ENCODE data around the gene SVIL. TPM values are rescaled to one million over a fixed set of nuclear protein-coding genes. Genes with fewer than 3 reads are reported as not detected.

Gene SVIL
- total RNA-seq, 2 experiments from 2014 or later: 0.47 to 1.5 TPM

- Histone ChIP-seq H3K27ac (ENCODE audit: low read depth, low read length, poor library complexity, severe bottlenecking) (no peak overlapping the region), H3K79me2 (ENCODE audit: insufficient read depth, low read depth, low read length) (no peaks in the 10 kb centered on the region), H2AFZ (ENCODE audit: low read length) (no peak overlapping the region), H3K9me3 (ENCODE audit: low read length) (no peaks in the 10 kb centered on the region), H3K9me2 (ENCODE audit: insufficient read depth, low read length) (no peaks in the 10 kb centered on the region), H3K4me3 (ENCODE audit: low read depth, low read length, poor library complexity, severe bottlenecking) (no peak overlapping the region), H4K20me1 (ENCODE audit: insufficient read depth, low read length) (no peaks in the 10 kb centered on the region), H3K36me3 (ENCODE audit: insufficient read depth, low read length) (no peaks in the 10 kb centered on the region), H3K4me1 (ENCODE audit: insufficient read depth, low read length, poor library complexity, severe bottlenecking) (no peaks in the 10 kb centered on the region), H3K4me2 (ENCODE audit: low read length) (no peak overlapping the region)
- intact Hi-C loops (cut with micrococcal nuclease; ENCODE audit: unreplicated experiment): no loop called here
- DNase-seq (ENCODE audit: low spot score): no peak
- no peak for TF ChIP-seq CTCF (conservative IDR thresholded peaks at IDR 0.05; ENCODE audit: low read length)
- TF ChIP-seq EZH2phosphoT487 (IDR thresholded peaks at IDR 0.05; ENCODE audit: borderline replicate concordance, low read depth, low read length): no peak
- no TSS peak for BruUV-seq (replicated peaks)
- CTCF ChIA-PET (ENCODE audit: unreplicated experiment): no interaction called here
- POLR2A ChIA-PET: interaction anchor here (0.6 kb wide), 1 partner anchor 147 kb away, joined by 3 read pairs; no protein-coding TSS in a partner anchor
Observed at GRCh38 chr10:29428486-29428885, 206.3 kb downstream of the SVIL start.

- H4K20me1 ChIP-seq (ENCODE audit: insufficient read depth, low read length): no peaks in the 10 kb centered on the region
- no peaks in the 10 kb centered on the region for H3K4me1 ChIP-seq (ENCODE audit: insufficient read depth, low read length, poor library complexity, severe bottlenecking)
- DNase-seq (ENCODE audit: low spot score): no peak
- H3K27ac ChIP-seq (ENCODE audit: low read depth, low read length, poor library complexity, severe bottlenecking): no peak overlapping the region
- no peaks in the 10 kb centered on the region for H3K9me3 ChIP-seq (ENCODE audit: low read length)
- intact Hi-C loops (cut with micrococcal nuclease; ENCODE audit: unreplicated experiment): no loop called here
- H3K4me2 ChIP-seq (ENCODE audit: low read length): no peak overlapping the region
- no peak overlapping the region for H3K4me3 ChIP-seq (ENCODE audit: low read depth, low read length, poor library complexity, severe bottlenecking)
- no peaks in the 10 kb centered on the region for H3K36me3 ChIP-seq (ENCODE audit: insufficient read depth, low read length)
- no TSS peak for BruUV-seq (replicated peaks)
- TF ChIP-seq EZH2phosphoT487 (IDR thresholded peaks at IDR 0.05; ENCODE audit: borderline replicate concordance, low read depth, low read length): no peak
- no peak for TF ChIP-seq CTCF (conservative IDR thresholded peaks at IDR 0.05; ENCODE audit: low read length)
- no peak overlapping the region for H2AFZ ChIP-seq (ENCODE audit: low read length)
- H3K79me2 ChIP-seq (ENCODE audit: insufficient read depth, low read depth, low read length): no peaks in the 10 kb centered on the region
- CTCF ChIA-PET (ENCODE audit: unreplicated experiment): no interaction called here
- H3K9me2 ChIP-seq (ENCODE audit: insufficient read depth, low read length): no peaks in the 10 kb centered on the region
- POLR2A ChIA-PET: no interaction called here
Observed at GRCh38 chr10:29427667-29428066, 207.1 kb downstream of the SVIL start.

GRCh38 chr10:29426420-29426819 is 208.4 kb downstream of the SVIL start:
- Histone ChIP-seq H3K9me2 (ENCODE audit: insufficient read depth, low read length) (no peaks in the 10 kb centered on the region), H4K20me1 (ENCODE audit: insufficient read depth, low read length) (no peaks in the 10 kb centered on the region), H3K36me3 (ENCODE audit: insufficient read depth, low read length) (no peaks in the 10 kb centered on the region), H2AFZ (ENCODE audit: low read length) (no peak overlapping the region), H3K4me3 (ENCODE audit: low read depth, low read length, poor library complexity, severe bottlenecking) (no peak overlapping the region), H3K27ac (ENCODE audit: low read depth, low read length, poor library complexity, severe bottlenecking) (no peak overlapping the region), H3K9me3 (ENCODE audit: low read length) (no peaks in the 10 kb centered on the region), H3K4me2 (ENCODE audit: low read length) (no peak overlapping the region), H3K4me1 (ENCODE audit: insufficient read depth, low read length, poor library complexity, severe bottlenecking) (no peaks in the 10 kb centered on the region), H3K79me2 (ENCODE audit: insufficient read depth, low read depth, low read length) (no peaks in the 10 kb centered on the region)
- ChIA-PET POLR2A (no interaction called here), CTCF (ENCODE audit: unreplicated experiment) (no interaction called here)
- DNase-seq (ENCODE audit: low spot score): no peak
- BruUV-seq (replicated peaks): no TSS peak
- TF ChIP-seq EZH2phosphoT487 (IDR thresholded peaks at IDR 0.05; ENCODE audit: borderline replicate concordance, low read depth, low read length): no peak
- no peak for TF ChIP-seq CTCF (conservative IDR thresholded peaks at IDR 0.05; ENCODE audit: low read length)
- intact Hi-C loops (cut with micrococcal nuclease; ENCODE audit: unreplicated experiment): no loop called here
